HG03139 (cell line): ENCODE data around the gene SIKE1.
"Not testable (repeated sequence)": the region's sequence is repeated elsewhere in the genome, so short reads cannot be mapped to it uniquely, and the experiment has no call there.

Experiments used
- ATAC-seq: cut with Tn5 transposase; IDR thresholded peaks from one replicate; pipeline ENCODE4 v1.9.1; 2021; ENCODE audit not compliant: unreplicated experiment

The SIKE1 gene

GRCh38 chr1:114756009-114756892 is 24.2 kb downstream of the SIKE1 start:
- ATAC-seq = no peak

- ATAC-seq = no peak
Observed at GRCh38 chr1:114755006-114755931, 25.2 kb downstream of the SIKE1 start.

- not testable (repeated sequence) for ATAC-seq
Observed at GRCh38 chr1:114753702-114754101, 26.8 kb downstream of the SIKE1 start.

- ATAC-seq = no peak
Observed at GRCh38 chr1:114753143-114753542, 27.3 kb downstream of the SIKE1 start.

- no peak for ATAC-seq
Observed at GRCh38 chr1:114750780-114751179, 29.7 kb downstream of the SIKE1 start.

GRCh38 chr1:114749835-114750234 is 30.6 kb downstream of the SIKE1 start:
- no peak for ATAC-seq

- ATAC-seq = no peak
Observed at GRCh38 chr1:114746450-114747121, 33.9 kb downstream of the SIKE1 start.

GRCh38 chr1:114745291-114745690 is 35.2 kb downstream of the SIKE1 start:
- no peak for ATAC-seq

- ATAC-seq = no peak
Observed at GRCh38 chr1:114741963-114742746, 38.3 kb downstream of the SIKE1 start.

GRCh38 chr1:114740331-114740730 is 40.2 kb downstream of the SIKE1 start:
- no peak for ATAC-seq

GRCh38 chr1:114737314-114737849 is 43.1 kb downstream of the SIKE1 start:
- no peak for ATAC-seq

GRCh38 chr1:114735479-114735878 is 45.0 kb downstream of the SIKE1 start:
- no peak for ATAC-seq

GRCh38 chr1:114729782-114730181 is 50.7 kb downstream of the SIKE1 start:
- no peak for ATAC-seq

- ATAC-seq = no peak
Observed at GRCh38 chr1:114728553-114728952, 51.9 kb downstream of the SIKE1 start.

GRCh38 chr1:114725230-114725629 is 55.3 kb downstream of the SIKE1 start:
- ATAC-seq = no peak

GRCh38 chr1:114723915-114724314 is 56.6 kb downstream of the SIKE1 start:
- no peak for ATAC-seq

- ATAC-seq = no peak
Observed at GRCh38 chr1:114723457-114723856, 57.0 kb downstream of the SIKE1 start.

GRCh38 chr1:114720492-114720891 is 60.0 kb downstream of the SIKE1 start:
- ATAC-seq = no peak
